ENCODE measurements around the gene STK39. TPM values are rescaled to one million over a fixed set of nuclear protein-coding genes. Genes with fewer than 3 reads are reported as not detected.

The STK39 gene
- total RNA-seq, 1 donor from 2014 or later, result 14.3 TPM

DNA sequence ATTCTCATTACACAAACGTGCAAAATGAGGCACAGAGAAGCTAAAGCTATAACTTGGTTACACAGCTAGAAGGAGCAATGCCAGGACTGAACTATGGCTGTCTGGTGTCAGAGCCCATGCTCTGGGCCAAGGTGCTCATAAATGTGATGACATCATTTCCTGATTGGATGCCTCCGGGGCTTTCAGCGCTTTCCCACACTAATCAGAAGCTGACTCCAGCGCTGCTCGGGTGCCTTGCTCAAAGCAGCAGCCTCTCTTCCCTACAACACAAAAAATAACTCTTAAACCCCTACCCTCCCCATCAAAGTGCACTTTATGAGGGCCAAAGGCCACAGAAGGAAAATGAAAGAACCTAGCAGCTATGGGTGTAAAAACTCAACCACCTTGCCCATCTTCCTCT is 90.7 kb downstream of the STK39 start:
- H3K36me3 Mint-ChIP-seq (ENCODE audit: low read depth, unreplicated experiment), result no peaks in the 10 kb centered on the region
- H3K4me3 Mint-ChIP-seq (ENCODE audit: unreplicated experiment), result no peak overlapping the region
- H3K9me3 Mint-ChIP-seq (ENCODE audit: unreplicated experiment), result no peaks in the 10 kb centered on the region
- DNase-seq (ENCODE audit: low spot score), result no peak
- no peaks in the 10 kb centered on the region for H3K4me1 Mint-ChIP-seq (ENCODE audit: unreplicated experiment)
- no peaks in the 10 kb centered on the region for H3K27me3 Mint-ChIP-seq (ENCODE audit: unreplicated experiment)
- H3K27ac Mint-ChIP-seq (ENCODE audit: unreplicated experiment), result no peak overlapping the region
- TF ChIP-seq, protein P1, sequence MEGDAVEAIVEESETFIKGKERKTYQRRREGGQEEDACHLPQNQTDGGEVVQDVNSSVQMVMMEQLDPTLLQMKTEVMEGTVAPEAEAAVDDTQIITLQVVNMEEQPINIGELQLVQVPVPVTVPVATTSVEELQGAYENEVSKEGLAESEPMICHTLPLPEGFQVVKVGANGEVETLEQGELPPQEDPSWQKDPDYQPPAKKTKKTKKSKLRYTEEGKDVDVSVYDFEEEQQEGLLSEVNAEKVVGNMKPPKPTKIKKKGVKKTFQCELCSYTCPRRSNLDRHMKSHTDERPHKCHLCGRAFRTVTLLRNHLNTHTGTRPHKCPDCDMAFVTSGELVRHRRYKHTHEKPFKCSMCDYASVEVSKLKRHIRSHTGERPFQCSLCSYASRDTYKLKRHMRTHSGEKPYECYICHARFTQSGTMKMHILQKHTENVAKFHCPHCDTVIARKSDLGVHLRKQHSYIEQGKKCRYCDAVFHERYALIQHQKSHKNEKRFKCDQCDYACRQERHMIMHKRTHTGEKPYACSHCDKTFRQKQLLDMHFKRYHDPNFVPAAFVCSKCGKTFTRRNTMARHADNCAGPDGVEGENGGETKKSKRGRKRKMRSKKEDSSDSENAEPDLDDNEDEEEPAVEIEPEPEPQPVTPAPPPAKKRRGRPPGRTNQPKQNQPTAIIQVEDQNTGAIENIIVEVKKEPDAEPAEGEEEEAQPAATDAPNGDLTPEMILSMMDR (IDR thresholded peaks at IDR 0.05; ENCODE audit: unreplicated experiment), result no peak

DNA sequence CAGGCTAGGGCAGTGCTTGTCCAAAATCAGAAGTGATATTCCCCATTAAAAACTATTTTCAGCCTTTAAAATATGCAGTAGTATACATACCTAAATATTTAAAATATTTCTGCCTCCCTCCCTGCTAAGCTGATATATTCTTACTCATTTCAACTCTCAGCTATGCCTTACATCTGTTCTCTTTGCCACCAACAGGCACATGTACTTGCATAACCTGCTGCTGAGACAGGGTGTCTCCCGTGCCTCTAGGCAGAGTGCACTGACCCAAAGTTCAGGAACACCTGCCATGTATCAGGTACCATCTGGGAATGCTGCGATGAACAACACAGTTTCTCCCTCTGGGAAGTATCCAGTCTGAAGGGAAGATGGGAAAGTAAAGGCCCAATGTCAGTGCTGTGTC is 91.7 kb downstream of the STK39 start:
- no peaks in the 10 kb centered on the region for H3K9me3 Mint-ChIP-seq (ENCODE audit: unreplicated experiment)
- H3K4me1 Mint-ChIP-seq (ENCODE audit: unreplicated experiment), result no peaks in the 10 kb centered on the region

DNA sequence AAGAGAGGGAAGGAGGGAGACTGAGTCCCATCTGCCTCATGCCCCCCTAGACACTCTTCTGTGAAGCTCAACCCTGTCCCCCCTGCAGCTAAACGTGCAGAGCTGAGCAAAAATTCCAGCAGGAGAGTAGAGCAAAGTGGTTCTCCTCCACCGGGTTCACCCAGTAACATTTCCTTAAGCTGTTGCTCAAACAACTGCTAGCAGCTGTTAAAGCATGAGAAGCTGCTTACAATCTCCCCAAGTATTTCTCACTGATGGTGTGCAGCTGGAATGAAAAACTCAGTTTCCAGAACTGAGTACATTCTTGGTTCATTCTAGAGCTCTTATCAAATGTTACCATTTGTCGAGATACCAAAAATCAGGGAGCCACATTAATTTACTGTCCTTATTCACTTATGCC is 92.3 kb downstream of the STK39 start:
- no peak overlapping the region for H3K27ac Mint-ChIP-seq (ENCODE audit: unreplicated experiment)
- H3K9me3 Mint-ChIP-seq (ENCODE audit: unreplicated experiment), result no peaks in the 10 kb centered on the region
- no peak overlapping the region for H3K4me3 Mint-ChIP-seq (ENCODE audit: unreplicated experiment)
- H3K27me3 Mint-ChIP-seq (ENCODE audit: unreplicated experiment), result no peaks in the 10 kb centered on the region
- peaks cover 3% of the 10 kb centered on the region for H3K36me3 Mint-ChIP-seq (ENCODE audit: low read depth, unreplicated experiment)
- DNase-seq (ENCODE audit: low spot score), result no peak
- no peaks in the 10 kb centered on the region for H3K4me1 Mint-ChIP-seq (ENCODE audit: unreplicated experiment)
- TF ChIP-seq, protein P1 (IDR thresholded peaks at IDR 0.05; ENCODE audit: unreplicated experiment), result no peak

More for the DNA sequence above, 91.7 kb downstream of the STK39 start:
- Mint-ChIP-seq H3K27ac (ENCODE audit: unreplicated experiment) (no peak overlapping the region), H3K36me3 (ENCODE audit: low read depth, unreplicated experiment) (peaks cover 3% of the 10 kb centered on the region), H3K4me3 (ENCODE audit: unreplicated experiment) (no peak overlapping the region), H3K27me3 (ENCODE audit: unreplicated experiment) (no peaks in the 10 kb centered on the region)
- no peak for DNase-seq (ENCODE audit: low spot score)
- TF ChIP-seq, protein P1 (IDR thresholded peaks at IDR 0.05; ENCODE audit: unreplicated experiment), result no peak

DNA sequence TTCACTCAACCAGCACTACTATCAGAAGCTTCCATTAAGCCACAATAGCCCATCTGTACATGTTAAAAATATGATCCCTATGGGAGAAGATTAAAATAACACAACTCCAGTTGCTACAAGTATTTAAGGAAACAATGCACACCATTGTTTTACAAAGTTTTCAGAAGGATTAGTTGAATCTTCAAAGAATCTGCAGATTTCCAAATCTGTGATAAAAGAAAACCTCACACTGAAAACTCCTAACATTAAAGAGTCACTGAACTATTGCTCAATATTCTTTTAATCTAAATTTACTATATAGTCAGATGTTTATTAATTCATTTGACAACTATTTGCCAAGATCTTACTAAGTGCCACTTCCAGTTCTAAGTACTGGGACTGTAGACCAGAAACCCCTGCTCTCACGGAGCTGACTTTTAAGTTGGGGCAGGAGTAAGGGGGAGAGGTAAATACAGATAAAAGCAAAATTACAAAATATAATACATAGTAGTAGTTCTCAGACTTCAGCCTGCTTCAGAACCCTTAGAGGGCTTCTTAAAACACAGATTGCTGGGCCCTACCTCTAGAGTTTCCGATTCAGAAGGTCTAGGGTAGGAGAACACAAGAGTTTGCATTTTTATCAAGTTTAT is 94.4 kb downstream of the STK39 start:
- Mint-ChIP-seq H3K27me3 (ENCODE audit: unreplicated experiment) (no peaks in the 10 kb centered on the region), H3K27ac (ENCODE audit: unreplicated experiment) (no peak overlapping the region), H3K4me1 (ENCODE audit: unreplicated experiment) (no peaks in the 10 kb centered on the region), H3K36me3 (ENCODE audit: low read depth, unreplicated experiment) (peaks cover 3% of the 10 kb centered on the region), H3K4me3 (ENCODE audit: unreplicated experiment) (no peak overlapping the region), H3K9me3 (ENCODE audit: unreplicated experiment) (no peaks in the 10 kb centered on the region)
- TF ChIP-seq, protein P1 (IDR thresholded peaks at IDR 0.05; ENCODE audit: unreplicated experiment), result no peak
- DNase-seq (ENCODE audit: low spot score), result no peak

DNA sequence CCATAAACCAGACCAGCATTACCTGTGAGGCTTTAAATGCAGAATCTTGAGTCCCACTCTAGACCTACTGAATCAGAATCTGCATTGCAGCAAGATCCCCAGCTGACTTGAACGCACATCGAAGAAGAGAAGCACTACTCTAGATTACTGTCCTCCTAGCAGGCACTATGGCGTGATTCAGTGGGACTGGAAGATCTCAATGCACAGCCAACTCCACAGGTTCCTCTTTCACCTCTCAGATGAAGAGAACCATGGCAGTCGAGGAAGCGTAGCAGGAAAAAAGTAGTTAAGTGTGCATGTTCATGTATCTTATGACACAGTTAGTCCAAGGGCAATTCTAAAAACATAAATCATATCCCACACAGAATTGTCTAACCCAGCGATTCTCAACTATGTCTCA is 97.4 kb downstream of the STK39 start:
- Mint-ChIP-seq H3K4me3 (ENCODE audit: unreplicated experiment) (no peak overlapping the region), H3K9me3 (ENCODE audit: unreplicated experiment) (no peaks in the 10 kb centered on the region), H3K36me3 (ENCODE audit: low read depth, unreplicated experiment) (peaks cover 3% of the 10 kb centered on the region), H3K27ac (ENCODE audit: unreplicated experiment) (no peak overlapping the region), H3K4me1 (ENCODE audit: unreplicated experiment) (no peaks in the 10 kb centered on the region), H3K27me3 (ENCODE audit: unreplicated experiment) (no peaks in the 10 kb centered on the region)
- DNase-seq (ENCODE audit: low spot score), result no peak
- TF ChIP-seq, protein P1 (IDR thresholded peaks at IDR 0.05; ENCODE audit: unreplicated experiment), result no peak
